Inflammatory macrophage (primary cell): Measurements from ENCODE around the gene TMEM245.

Experiments
- DNase-seq, 2 donors: peaks; one replicate each; pipeline ENCODE4 v3.0.0-alpha.2; 2020 to 2022

The TMEM245 gene

DNA sequence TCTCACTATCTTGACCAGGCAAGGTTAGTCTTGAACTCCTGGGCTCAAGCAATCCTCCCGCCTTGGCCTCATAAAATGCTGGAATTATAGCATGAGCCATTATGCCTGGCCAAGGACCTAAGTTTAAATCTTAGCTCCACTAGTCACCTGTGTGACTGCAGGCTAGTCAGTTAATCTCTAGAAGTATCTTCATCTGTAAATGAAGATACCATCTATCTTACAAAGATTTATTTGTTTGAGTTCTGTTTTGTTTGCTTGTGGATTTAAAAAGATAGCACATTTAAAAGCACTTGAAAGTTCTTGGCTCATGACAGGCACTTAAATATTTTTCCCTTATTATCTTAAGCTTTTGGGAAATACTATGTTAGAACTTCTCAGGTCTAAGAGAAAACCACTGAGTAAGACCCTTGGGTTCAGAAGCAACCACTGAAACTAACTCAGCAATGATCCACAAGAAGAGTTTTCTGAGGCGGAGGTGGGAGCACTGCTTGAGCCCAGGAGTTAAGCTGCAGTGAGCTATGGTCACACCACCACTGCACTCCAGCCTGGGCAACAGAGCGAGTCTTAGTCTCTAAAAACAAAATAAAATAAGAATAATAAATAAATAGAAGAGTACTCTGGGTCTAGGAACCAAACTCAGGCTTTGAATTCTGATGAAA, 19.1 kb downstream of the TMEM245 start:
- no peak for DNase-seq

DNA sequence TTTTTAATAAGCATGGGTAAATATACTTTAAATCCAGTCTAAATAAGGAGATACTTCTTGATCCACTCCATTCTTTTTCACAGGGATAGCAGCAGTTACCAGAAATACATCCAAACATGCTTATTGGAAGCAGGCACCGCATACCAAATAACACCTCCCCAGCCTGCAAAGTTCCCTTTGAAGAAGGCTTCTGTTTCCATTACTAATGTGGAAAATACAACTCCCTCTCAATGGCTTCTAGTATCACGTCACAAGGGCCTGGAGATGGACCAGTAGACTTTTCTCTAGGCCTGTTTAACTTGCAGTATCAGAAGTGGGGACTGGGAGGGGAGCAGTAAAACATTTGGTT, 20.8 kb downstream of the TMEM245 start:
- no peak for DNase-seq

DNA sequence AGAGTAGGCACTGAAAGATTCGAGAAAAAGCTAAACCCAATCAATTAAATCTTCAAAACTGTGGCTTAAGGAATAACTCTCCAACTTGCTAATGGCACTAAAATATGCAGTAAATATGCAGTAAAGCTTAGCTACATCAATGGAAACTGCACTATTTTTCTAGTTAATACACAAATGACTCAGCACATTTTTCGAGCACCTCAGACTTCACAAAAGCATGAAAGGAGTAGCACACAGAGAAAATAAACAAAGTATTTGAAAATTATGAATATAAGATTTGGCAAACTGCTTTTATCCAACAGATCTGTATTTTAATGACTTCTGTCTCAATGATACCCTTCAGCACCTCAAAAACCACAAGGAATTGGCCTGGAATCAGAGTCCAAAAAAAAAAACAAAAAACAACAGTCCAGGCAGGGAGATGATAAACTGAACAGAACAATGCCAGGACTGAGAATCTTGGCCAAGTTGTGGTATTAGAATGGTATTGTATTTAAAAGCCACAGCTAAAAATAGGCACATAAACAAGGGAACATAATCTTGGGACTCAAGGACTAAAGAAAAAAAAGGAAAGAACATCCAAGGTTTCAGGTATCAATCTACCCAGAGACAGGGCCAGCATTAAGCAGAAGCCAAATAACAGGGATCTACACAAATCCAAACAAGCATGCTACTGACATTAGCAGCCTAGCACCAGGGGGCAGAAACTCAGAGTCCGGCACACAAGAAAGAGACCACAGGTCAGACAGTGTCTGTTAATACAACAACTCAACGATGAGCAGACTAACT, 21.4 kb downstream of the TMEM245 start:
- no peak for DNase-seq

DNA sequence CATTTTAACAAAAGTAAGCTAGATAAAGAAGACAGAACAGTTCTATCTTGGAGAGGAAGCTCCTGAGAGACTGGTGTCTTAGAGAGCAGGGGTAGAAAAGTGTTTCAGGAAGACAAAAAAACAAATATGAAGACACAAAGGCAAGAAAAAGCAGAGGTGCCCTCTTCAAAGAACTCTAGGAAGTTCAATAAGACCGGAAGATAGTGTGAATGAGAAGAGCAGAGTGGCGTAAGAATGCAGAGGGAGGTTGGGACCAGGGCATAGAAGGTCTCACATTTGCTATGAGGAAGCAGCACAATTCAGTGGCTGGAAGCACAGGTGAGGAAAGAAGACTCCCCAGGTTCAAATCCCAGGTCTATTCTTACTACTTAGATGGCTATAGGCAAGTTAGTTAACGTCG, 22.6 kb downstream of the TMEM245 start:
- DNase-seq = no peak

DNA sequence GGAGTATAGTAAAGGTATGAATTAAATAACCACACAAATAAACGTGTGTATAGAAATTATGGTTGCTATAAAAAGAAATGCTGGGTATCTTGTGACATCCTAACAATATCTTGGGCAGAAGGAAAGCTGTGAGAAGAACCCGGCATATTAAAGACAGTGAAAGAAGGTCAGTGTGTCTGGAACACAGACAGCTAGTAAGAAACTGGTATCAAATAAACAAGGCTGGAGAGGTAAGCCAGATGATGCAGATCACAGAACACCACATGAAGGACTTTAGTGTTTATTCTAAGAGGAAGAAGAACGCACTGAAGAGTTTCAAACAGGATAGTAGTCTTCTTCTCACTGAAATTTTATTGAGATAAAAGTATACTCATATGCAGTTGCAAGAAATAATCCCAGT, 24.4 kb downstream of the TMEM245 start:
- DNase-seq = no peak

DNA sequence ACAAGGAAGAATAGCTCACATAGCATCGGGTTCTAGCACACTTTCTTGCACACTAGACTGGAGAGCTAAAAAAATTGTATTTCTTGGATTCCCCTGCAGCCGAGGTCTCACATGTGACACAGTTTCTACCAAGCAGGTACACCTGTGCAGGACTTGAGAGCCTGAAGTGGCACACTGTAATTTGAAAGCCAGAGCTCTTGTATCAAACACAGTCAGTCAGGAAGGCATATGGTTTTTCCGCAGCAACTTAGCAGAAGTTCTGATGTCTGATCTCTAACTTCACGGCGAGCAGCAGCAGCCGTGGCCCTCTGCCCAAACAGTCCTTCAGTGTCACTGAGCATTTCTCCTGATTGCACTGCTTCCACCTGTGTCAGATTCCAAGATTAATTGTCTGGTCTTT, 25.5 kb downstream of the TMEM245 start:
- no peak for DNase-seq

DNA sequence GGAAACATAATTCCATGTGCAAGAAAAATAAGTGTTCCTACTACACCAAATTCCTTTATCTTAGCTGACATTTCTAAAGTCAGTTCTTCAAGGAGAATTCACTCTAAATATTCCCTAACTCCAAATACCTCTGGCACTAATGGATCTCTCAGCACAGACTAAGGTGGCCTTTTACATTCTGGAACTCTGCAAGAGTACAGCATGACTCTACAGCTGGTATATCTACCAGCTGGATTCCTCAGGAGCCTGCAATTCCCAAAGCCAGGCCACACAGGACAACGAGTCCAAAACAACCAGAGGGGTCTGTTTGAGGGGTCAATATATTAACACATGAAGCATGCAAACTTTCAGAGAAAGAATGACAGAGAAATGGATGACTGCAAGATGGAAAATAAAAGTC, 27.2 kb downstream of the TMEM245 start:
- DNase-seq = no peak

DNA sequence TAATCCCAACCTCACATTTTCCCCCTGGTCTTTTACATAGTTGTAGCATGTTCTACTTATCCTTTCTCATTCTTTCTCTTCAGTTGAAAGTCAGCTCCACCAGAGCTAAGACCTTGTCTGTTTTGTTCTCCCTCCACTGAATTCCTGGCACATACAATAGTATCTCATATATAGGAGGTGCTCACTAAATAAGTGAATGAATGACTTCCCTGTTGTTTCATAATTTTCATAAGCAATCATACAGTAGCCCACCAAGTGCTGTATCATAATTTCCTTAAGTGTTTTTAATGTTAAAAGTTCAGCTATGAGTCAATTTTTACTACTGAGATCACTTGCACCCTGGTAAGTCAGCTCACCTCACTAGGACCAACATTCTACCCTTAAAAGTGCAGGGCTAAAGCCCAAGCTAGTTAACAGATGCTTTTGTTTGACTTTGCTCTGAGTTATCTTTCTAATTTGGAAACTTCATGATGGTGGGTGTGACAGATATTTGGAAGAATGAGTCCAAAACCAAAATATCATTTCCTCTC, 27.6 kb downstream of the TMEM245 start:
- DNase-seq = no peak

DNA sequence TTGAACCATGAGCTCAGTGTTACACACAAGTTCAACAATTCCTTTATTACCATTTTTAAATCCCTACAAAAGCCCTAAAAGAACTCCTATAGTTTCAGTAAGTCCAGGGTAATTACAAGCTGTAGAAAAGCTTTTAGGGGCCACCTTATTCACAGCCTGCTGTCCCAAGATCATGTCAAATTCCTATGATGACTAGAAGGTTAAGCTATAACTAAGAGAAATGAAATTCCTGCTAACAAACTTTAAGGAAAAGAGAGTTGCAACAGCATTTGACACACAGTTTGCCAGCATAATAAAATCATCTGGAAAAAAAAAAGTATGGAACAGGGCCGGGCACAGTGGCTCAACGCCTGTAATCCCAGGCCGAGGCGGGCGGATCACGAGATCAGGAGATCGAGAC, 31.5 kb downstream of the TMEM245 start:
- DNase-seq = no peak

DNA sequence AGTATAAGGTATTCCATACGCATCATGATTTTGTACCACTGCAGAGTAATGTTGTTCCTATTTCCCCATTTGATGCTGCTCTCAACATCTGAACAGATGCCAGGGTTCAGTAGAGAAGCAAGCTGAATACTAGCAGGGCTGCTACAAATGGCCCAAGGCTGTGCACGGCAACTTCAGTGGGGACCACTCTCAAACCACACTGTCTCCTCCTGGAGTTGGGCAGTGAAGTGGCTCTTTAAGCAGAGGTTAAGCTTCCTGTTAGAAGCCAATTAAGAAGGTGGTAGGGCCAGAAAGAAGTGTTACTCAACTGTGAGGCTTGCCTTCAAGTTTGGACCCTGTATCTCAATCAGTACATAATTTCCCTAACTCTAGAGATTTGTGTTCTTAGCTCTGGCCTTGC, 32.0 kb downstream of the TMEM245 start:
- no peak for DNase-seq

DNA sequence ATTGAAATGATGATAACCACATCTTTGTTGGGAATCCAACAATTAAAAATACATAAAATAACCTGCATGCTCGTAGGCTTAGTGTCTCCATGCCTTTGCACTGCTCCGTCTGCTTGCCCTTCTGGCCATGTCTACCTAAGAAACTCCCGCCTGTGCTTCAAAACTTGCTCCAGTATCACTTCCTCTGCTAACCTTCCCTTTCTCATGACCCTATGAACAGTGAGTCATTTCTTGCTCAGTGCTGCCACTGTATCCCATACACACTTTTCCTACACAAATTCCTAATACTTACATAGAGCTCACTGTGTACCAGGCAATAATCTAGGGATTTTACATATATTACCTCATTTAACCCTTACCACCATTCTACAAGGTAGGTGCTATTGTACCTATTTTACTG, 33.5 kb downstream of the TMEM245 start:
- DNase-seq = peak; percentile 55 to 57

DNA sequence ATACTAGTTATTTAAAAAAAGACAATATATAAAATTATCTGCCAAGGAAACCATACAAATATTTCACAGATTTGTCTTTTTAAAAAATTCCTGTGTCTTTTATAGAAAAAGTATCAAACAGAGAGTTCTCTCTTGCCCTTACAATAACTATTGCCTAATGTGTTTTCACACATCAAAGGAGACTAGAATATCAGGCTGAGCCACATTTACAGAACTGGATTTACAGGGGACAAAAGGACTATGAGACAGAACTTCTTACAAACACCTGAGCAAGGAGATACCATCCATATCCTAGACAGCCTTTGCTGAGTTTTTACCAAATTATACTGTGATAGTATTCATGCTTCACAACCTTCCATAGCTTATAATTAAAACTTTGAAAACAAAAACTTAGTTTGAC, 34.2 kb downstream of the TMEM245 start:
- no peak for DNase-seq

DNA sequence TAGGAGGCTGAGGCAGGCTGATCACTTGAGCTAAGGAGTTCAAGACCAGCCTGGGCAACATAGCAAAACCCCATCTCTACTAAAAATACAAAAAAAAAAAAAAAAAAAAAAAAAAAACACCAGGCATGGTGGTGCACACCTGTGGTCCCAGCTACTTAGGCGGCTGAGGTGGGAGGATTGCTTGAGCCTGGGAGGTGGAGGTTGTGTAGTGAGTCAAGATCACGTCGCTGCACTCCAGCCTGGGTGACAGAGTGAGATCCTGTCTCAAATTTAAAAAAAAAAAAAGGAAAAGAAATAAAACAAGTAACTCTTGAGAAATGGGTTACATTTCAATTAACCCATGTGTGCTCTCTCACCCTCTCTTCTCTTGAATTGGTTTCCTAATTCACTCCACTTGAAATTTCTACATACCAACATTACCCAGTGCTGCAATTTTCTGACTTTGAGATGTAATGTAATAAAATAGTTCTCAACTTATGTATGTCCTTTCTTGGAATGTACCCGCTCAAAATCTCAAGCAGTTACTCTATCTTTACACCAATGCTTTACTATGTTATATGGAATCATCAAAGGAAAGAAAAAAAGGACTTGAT, 35.8 kb downstream of the TMEM245 start:
- no peak for DNase-seq

DNA sequence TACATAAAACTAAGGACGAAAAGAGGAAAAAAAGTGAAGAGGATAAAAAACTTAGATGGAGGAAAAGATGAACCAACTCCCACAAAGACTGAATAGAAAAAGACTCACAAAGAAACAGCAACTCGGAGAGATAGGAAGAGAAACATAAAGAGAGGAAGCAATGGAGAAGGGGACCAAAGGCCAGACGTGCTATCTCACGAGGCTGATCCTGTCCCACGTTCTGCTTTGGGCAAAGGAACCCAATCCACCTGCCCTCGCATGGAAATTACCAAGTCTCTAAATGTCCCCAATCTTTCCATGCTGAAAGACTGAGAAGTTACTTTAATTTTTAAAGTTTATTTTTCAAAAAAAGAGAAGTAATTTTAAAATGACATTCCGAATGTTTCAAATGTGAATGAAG, 36.6 kb downstream of the TMEM245 start:
- DNase-seq = no peak

DNA sequence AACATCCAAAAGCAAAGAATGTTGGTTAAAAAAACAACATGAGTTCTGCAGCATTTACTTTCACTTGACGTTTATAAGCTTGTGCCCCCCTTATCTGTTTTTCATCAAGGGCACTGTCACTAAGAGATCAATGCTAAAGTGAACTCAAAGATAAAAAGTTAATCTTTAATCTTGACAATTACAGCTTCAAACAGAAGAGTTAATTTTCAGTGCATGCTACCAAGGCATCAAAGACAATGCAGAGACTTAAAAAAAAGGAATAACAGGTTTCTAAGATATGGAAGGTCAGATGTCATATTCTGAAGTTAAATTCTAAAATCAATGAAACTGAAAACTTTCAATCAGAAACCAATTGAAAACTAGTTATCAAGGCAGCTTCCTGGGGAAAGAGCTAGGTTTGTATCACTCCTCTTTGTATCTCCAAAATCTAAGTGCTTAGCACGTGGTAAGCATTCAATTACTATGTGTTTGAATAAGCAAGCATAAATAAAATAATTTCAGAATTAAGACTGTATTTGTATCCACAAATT, 37.6 kb downstream of the TMEM245 start:
- no peak for DNase-seq

DNA sequence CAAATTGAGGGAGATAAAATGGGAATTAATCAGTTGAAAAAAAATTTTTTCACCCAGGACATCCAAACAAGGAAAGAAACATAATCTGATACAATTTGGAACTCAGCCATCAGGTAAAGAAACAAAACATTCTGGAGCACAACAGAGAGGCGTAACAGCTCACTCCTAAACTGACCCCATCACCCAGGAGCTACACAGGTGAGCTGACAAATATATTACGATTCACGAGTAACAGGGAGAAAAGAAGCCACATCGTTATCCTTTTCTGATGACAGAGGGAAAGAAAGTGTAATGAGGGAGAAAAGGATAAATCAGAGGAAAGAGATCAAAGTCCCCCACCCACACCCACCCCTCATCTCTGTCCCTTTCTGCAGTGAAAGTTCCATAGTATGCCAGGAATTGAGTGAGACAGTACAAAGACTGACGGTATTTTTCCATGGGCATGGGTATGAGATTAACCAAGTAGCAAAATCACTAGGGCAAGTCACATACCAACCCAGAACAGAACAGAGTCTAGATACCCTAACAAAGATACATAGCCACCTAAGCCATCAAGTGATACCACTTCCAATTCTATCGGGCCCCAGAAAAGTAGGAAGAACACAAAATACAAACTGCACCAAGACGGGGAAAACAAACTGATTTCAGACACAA, 45.4 kb downstream of the TMEM245 start:
- DNase-seq = no peak

DNA sequence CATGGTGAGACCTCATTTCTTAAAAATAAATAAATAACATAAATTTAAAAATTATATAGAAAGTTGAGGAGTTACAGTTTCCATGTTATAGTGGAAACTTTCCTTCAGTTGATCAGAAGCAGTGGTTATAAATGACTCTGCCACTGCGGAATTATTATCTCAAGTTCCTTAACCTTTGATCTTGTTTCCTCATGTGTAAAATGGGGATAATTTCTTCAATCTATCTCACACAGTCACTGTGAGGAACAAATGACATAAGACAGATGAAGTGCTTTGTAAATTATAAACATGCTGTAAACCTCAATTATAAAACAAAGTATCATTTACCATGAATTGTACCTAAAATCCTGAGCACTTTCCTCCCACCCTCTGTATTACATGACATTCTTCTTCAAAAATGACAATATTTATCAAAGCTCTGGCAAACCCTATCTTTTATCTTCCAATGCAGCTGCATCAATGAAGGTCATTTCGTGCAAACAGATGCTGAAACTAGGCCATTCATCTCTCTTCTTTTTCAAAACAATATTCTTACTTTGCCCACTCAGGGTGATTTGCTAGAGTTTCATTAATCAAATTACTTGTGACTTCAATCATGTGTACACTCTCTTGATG, 46.8 kb downstream of the TMEM245 start:
- no peak for DNase-seq

DNA sequence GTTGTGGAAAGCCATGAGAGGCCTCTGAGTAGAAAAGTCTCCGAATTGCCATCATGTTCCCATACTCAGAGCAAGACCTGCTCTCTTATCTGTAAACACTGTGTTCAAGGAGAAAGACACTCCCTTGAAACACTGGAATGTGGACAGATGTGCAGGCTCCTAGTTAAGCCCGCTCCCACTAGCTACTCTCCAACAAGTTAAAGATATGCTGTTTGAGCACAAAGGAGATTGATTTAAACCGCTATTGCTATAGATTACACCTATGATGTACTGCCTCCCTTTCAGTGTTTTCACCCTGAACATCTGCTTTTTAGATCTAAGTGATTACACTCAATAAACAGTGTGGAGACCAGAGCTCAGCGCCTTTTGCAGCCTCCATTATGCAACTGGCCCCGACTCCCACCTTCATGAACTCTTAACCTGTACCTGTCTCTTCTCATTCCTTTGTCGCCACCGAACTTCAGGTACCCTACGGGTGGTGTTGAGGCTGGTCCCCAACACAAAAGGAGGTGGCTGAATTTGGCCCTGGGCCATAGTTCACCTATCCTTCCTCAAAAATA, 47.5 kb downstream of the TMEM245 start:
- no peak for DNase-seq

DNA sequence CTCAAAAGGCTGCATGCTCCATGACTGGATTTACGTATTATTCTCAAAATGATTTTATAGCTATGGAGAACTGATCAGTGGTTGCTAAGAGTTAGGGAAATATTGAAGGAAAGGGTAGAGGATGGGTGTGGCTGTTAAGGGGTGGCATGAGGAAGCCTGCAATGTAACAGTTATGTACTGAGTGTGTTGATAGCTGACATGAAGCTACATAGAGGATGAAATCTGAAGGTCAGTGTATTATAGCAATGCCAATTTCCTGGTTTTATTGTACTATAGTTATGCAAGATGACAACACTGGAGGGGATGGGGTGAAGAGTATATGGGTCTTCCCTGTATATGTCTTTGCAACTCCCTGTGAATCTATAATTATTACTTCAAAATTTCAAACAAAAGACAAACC, 51.0 kb downstream of the TMEM245 start:
- DNase-seq = no peak

DNA sequence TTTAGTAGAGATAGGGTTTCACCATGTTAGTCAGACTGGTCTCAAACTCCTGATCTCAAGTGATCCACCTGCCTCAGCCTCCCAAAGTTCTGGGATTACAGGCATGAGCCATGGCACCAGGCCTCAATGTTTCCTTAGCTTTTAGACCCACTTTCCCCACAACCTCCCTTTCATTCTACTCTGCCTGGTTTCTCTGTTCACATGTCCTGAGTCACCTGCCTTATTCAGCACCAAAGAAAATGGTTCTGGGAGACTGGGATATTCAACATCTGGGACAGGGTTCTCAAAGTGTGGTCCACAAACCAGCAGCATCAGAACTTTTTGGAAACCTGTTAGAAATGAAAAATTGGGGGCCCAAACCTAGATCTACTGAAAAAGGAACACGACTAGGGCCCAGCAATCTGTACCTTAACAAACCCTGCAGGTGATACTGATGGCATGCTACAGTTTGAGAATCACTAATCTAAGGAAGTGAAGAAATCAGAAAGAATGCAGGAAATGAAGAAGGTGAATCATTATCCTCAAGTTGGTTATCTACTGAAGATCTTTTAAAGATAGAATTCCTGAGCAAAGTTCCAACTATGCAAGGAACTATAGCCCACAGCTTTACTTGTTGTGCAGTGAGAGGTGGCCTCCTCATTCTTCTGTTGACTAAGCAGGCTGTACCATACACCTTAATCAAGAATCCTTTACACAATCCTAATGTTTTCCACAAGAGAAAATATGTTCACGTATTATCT, 54.6 kb downstream of the TMEM245 start:
- no peak for DNase-seq

DNA sequence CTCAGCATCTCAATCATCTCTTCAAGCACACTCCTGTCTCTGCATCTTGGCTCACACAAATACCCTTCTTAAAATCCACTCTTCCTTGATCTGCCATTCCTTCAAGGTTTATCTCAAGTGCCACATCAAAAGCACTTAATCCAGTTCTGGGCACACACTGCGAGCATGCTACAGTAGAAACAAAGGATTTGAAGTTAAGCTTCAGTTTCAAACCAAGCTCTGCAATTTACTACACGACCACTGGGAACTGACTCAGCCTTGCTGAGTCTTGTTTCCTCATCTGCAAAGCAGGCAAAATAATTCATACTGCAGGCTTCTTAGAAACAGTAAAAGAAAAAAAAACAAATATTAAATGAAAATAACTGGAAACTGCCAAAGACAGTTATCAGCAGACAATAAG, 56.0 kb downstream of the TMEM245 start:
- DNase-seq = no peak

DNA sequence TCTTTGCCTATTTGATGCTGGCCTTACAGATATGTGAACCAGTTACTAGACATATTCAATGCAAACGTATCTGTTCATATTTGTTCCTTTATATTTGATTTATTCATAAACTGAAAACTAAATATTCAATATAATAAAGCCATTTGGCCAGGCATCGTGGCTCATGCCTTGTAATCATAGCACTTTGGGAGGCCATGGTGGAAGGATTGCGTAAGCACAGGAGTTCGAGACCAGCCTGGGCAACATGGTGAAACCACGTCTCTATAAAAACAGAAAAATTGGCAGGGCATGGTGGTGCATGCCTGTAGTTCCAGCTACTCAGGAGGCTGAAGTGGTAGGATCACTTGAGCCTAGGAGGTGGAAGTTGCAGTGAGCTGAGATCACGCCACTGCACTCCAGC, 57.2 kb downstream of the TMEM245 start:
- DNase-seq = no peak
